Testis (tissue), 3 donors: ENCODE results near the gene COMMD10. TPM values are rescaled to one million over a fixed set of nuclear protein-coding genes. Genes with fewer than 3 reads are reported as not detected.

Experiments
- DNase-seq: peaks from one replicate; pipeline ENCODE4 v3.0.0-alpha.2; 2019
- H3K27ac ChIP-seq, 2 donors: fragments of 200-600 bp; sonication (generic); one replicate each; pipeline ENCODE4 v1.5.1; 2019
- H3K27me3 ChIP-seq: fragments of 200-600 bp; sonication (generic); one replicate; pipeline ENCODE4 v1.5.1; 2019
- H3K36me3 ChIP-seq: fragments of 200-600 bp; sonication (generic); one replicate; pipeline ENCODE4 v1.5.1; 2017; ENCODE audit warnings: low read depth; ENCODE audit errors: missing control alignments
- H3K4me1 ChIP-seq: fragments of 200-600 bp; sonication (generic); one replicate; pipeline ENCODE4 v1.5.1; 2019
- H3K4me3 ChIP-seq, 2 donors: fragments of 200-600 bp; sonication (generic); one replicate each; pipeline ENCODE4 v1.5.1; 2017 to 2019
- H3K9me3 ChIP-seq: fragments of 200-600 bp; sonication (generic); one replicate; pipeline ENCODE4 v1.5.1; 2017
- POLR2A ChIP-seq: fragments of 450-650 bp; IDR thresholded peaks from one replicate; pipeline ENCODE4 v1.6.1; 2017; ENCODE audit warnings: antibody characterized with exemption, mild to moderate bottlenecking, moderate library complexity
- WGBS, 2 donors: methylation state at CpG; one replicate each; pipeline ENCODE4 v1.1.5; 2018; 5-methylcytosine and 5-hydroxymethylcytosine counted together
- intact Hi-C: fragments of 100-400 bp; cut with DNase I; formaldehyde crosslinking; loops from one replicate; pipeline ENCODE4 v1.15.1; 2023; ENCODE audit warnings: low total_unique reads
- polyA plus RNA-seq: library from polyadenylated mRNA; stranded (reverse); fragments of 350-450 nt; fragmentation: Illumina TruSeq; extraction: RNeasy Lipid Tissue Mini Kit (QIAGEN cat#74804); gene quantifications from one replicate; pipeline ENCODE4 v1.2.3, GENCODE V29; 2014; ENCODE audit warnings: low read depth, low replicate concordance; ENCODE audit not compliant: insufficient read depth
- total RNA-seq, 2 donors: library from RNA; depleted of rRNA; stranded (reverse); fragments of >200 nt; gene quantifications; one replicate each; pipeline ENCODE4 v1.2.3, GENCODE V29; 2016
- TF ChIP-seq, protein P1 (sequence below), 3 experiments: fragments of 450-650 bp in 2 of 3; fragments of 200-600 bp in 1 of 3; sonication (generic) in 1 of 3; IDR thresholded peaks; one replicate each; pipeline ENCODE4 v1.5.1; 2016 to 2019; ENCODE audit warnings: antibody characterized with exemption in 3 of 3, mild to moderate bottlenecking in 2 of 3, moderate library complexity in 1 of 3

The COMMD10 gene
- total and polyA plus RNA-seq, 3 donors from 2014 or later: 16.6 to 36.1 (median 29.7) TPM

DNA sequence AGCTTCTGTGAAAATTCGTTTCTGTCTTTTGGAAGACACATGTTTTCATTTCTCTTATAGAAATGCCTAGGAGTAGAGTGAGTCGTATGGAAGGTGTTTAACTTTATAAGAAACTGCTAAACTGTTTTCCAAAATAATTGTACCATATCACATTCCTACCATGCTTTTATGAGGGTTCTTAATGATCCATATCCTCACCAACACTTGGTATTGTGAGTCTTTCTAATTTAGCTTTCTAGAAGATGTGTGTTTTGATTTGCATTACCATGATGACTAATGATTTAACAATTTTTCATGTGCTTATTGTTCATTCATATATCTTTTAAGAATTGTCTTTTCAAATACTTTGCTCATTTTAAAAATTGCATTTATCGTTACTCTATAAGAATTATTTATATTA, 223.6 kb downstream of the COMMD10 start:
- DNase-seq: no peak
- WGBS, 2 donors: 95 to 96% methylated on average over 3 of the region's 3 CpGs
- no peak overlapping the region for H3K4me3 ChIP-seq
- intact Hi-C loops: no loop called here
- no peaks in the 10 kb centered on the region for H3K36me3 ChIP-seq
- H3K4me1 ChIP-seq: no peaks in the 10 kb centered on the region
- no peak for TF ChIP-seq POLR2A
- TF ChIP-seq, protein P1, sequence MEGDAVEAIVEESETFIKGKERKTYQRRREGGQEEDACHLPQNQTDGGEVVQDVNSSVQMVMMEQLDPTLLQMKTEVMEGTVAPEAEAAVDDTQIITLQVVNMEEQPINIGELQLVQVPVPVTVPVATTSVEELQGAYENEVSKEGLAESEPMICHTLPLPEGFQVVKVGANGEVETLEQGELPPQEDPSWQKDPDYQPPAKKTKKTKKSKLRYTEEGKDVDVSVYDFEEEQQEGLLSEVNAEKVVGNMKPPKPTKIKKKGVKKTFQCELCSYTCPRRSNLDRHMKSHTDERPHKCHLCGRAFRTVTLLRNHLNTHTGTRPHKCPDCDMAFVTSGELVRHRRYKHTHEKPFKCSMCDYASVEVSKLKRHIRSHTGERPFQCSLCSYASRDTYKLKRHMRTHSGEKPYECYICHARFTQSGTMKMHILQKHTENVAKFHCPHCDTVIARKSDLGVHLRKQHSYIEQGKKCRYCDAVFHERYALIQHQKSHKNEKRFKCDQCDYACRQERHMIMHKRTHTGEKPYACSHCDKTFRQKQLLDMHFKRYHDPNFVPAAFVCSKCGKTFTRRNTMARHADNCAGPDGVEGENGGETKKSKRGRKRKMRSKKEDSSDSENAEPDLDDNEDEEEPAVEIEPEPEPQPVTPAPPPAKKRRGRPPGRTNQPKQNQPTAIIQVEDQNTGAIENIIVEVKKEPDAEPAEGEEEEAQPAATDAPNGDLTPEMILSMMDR (IDR thresholded peaks at IDR 0.05): no peak
- no peak overlapping the region for H3K27ac ChIP-seq
- H3K27me3 ChIP-seq: no peaks in the 10 kb centered on the region
- H3K9me3 ChIP-seq: no peaks in the 10 kb centered on the region

DNA sequence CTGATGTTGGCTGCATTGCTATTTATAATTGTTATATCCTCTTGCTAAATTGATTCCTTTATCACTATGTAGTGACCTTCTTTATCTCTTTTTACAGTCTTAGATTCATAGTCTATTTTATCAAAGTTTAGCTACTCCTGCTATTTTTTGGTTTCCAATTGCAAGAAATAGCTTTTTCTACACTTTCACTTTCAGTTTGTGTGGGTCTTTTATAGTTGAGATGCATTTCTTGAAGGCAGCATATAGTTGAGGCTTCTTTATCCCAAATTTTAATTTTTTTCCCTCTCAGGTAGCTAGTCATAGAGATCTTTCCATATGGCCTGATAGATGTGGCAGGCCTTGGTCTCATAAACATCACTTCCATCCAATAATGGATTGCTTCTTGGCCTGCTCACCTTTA, 228.5 kb downstream of the COMMD10 start:
- intact Hi-C loops: no loop called here
- no peak overlapping the region for H3K4me3 ChIP-seq
- H3K27me3 ChIP-seq: no peaks in the 10 kb centered on the region
- no peak for DNase-seq
- no peaks in the 10 kb centered on the region for H3K4me1 ChIP-seq
- TF ChIP-seq POLR2A: no peak
- TF ChIP-seq, protein P1 (IDR thresholded peaks at IDR 0.05): no peak
- no peak overlapping the region for H3K27ac ChIP-seq
- H3K9me3 ChIP-seq: no peaks in the 10 kb centered on the region
- H3K36me3 ChIP-seq: no peaks in the 10 kb centered on the region

DNA sequence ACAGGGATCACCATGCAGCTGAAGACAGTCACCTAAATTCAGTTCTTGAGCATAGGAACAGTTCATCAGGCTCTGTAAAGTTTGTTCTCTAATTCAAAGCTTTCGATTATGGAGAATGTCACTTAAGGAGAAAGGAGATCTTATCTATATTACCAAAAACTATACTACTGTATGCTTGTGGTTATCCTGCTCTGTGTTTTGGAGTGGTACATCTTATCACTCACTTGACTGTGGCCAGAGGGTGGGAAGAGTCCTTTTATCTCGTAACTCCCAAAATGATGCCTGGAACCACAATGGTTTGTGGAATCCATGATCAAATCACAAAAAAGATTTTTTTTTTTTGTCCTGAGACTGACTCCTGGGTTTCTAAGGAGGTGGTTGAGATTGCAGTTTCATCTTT, 230.7 kb downstream of the COMMD10 start:
- intact Hi-C loops: no loop called here
- TF ChIP-seq, protein P1 (IDR thresholded peaks at IDR 0.05): no peak
- no peak for TF ChIP-seq POLR2A
- Histone ChIP-seq H3K36me3 (no peaks in the 10 kb centered on the region), H3K9me3 (no peaks in the 10 kb centered on the region), H3K4me1 (no peaks in the 10 kb centered on the region), H3K4me3 (no peak overlapping the region), H3K27ac (no peak overlapping the region), H3K27me3 (no peaks in the 10 kb centered on the region)
- 78 to 80% methylated on average over 2 of the region's 2 CpGs for WGBS, 2 donors
- DNase-seq: no peak

DNA sequence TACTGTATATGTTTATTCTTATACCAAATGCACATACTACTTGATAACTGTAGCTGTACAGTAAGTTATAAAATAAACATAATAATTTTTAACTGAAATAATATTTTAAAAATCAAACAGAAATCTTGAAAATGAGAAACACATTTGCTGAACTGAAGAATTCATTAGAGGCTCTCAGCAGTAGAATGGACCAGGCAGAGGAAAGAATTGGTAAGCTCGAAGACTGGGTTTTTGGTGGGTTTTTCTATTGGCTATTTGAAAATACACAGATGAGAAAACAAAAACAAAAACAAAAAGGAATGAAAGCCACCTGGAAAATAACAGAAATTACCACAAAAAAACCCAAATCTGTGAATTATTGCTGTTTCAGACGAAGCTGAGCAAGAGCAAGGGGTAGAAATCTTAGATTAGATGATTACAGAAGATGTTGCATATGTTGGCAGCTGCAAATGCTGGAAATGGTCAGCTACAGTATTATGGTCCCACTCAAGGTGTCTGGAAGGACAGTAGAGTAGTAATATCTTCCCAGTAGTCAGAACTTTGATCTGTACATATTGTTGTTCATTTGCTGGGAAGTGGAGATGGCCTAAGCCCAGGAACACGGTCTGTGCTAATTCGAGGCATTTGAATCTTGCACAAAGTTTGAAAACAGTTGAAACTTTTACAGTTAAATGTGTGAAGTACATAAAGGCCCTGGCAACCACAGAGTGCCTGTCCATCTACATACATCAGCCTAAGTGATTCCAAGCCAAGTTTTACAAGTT, 233.4 kb downstream of the COMMD10 start:
- H3K36me3 ChIP-seq: no peaks in the 10 kb centered on the region
- H3K9me3 ChIP-seq: no peaks in the 10 kb centered on the region
- no peak overlapping the region for H3K27ac ChIP-seq
- no peaks in the 10 kb centered on the region for H3K27me3 ChIP-seq
- intact Hi-C loops: no loop called here
- TF ChIP-seq POLR2A: no peak
- TF ChIP-seq, protein P1 (IDR thresholded peaks at IDR 0.05): no peak
- no peaks in the 10 kb centered on the region for H3K4me1 ChIP-seq
- 91 to 96% methylated on average over 4 of the region's 4 CpGs for WGBS, 2 donors
- no peak overlapping the region for H3K4me3 ChIP-seq
- DNase-seq: no peak

DNA sequence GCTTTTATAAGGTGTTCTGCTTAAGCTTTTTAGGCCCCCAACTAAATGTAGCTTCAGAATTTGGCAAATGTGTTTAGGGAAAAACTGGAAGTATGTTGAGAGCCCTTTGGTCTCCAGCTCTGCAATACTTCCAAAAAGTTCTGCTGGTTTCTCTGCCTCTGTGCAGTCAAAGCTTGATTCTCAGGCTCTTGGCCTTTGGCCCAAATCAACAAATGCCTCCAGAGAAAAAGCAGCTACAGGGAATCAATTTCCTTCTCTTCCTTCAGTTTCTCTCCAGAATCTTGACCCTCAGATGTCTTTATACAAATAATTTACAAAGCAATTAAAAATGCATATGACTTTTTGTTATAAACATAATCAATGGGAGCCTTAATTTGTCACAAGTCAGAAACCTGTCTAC, 235.7 kb downstream of the COMMD10 start:
- TF ChIP-seq, protein P1 (IDR thresholded peaks at IDR 0.05): no peak
- no peak for TF ChIP-seq POLR2A
- Histone ChIP-seq H3K4me3 (no peak overlapping the region), H3K36me3 (no peaks in the 10 kb centered on the region), H3K4me1 (no peaks in the 10 kb centered on the region), H3K27me3 (no peaks in the 10 kb centered on the region), H3K27ac (no peak overlapping the region), H3K9me3 (no peaks in the 10 kb centered on the region)
- no peak for DNase-seq
- intact Hi-C loops: no loop called here
